Right lobe of liver (tissue), 6 donors: Measurements from ENCODE around the gene TCF12. TPM values are rescaled to one million over a fixed set of nuclear protein-coding genes. Genes with fewer than 3 reads are reported as not detected.

Source experiments
- ATAC-seq, 4 donors: fragments of 200-7000 bp; cut with Tn5 transposase; one replicate each; pipeline ENCODE4 v1.9.1; 2020; ENCODE audit warnings: mild to moderate bottlenecking in 4 of 4, moderate library complexity in 4 of 4
- DNase-seq, 3 donors: peaks; one replicate each; pipeline ENCODE4 v3.0.0-alpha.2; 2020
- H3K27ac ChIP-seq, 3 donors: fragments of 200-600 bp; one replicate each; pipeline ENCODE4 v1.8.0; 2022
- H3K27me3 ChIP-seq, 2 donors: fragments of 200-600 bp; one replicate each; pipeline ENCODE4 v1.8.0; 2022
- H3K36me3 ChIP-seq, 4 donors: fragments of 200-600 bp; sonication (generic) in 1 of 4; one replicate each; pipeline versions ENCODE4 v1.5.1 to v1.8.0; 2017 to 2022; ENCODE audit warnings: control low read depth in 1 of 4
- H3K4me1 ChIP-seq, 4 donors: fragments of 200-600 bp; sonication (generic) in 1 of 4; one replicate each; pipeline versions ENCODE4 v1.5.1 to v1.8.0; 2017 to 2022; ENCODE audit warnings: control low read depth in 1 of 4
- H3K4me3 ChIP-seq, 3 donors: fragments of 200-600 bp; one replicate each; pipeline ENCODE4 v1.8.0; 2022
- H3K9me3 ChIP-seq, 4 donors: fragments of 200-600 bp; sonication (generic) in 1 of 4; one replicate each; pipeline versions ENCODE4 v1.5.1 to v1.8.0; 2017 to 2022; ENCODE audit warnings: control low read depth in 1 of 4
- POLR2A ChIP-seq: fragments of 450-650 bp; IDR thresholded peaks from one replicate; pipeline ENCODE4 v1.6.1; 2017; ENCODE audit warnings: antibody characterized with exemption, mild to moderate bottlenecking
- WGBS: methylation state at CpG from one replicate; pipeline ENCODE4 v1.1.6; 2018; ENCODE audit warnings: low coverage, low lambda C conversion rate; ENCODE audit not compliant: insufficient coverage; ENCODE audit errors: missing lambda C conversion rate; 5-methylcytosine and 5-hydroxymethylcytosine counted together
- intact Hi-C, 2 donors: fragments of 100-400 bp; cut with DNase I; formaldehyde crosslinking; loops; one replicate each; pipeline versions ENCODE4 v1.11.2 to v1.14.1; 2022
- total RNA-seq, 6 experiments: library from RNA; depleted of rRNA in 2 of 6; stranded (reverse); fragments of >200 nt in 2 of 6; fragmentation: NEBNext Ultra II Directional in 3 of 6; extraction: Animal tissue kit (Norgen Biotek cat#: 25700) in 3 of 6; gene quantifications; one replicate each; pipeline versions ENCODE4 v1.1.0 to v1.2.4, GENCODE V29; 2016 to 2023
- TF ChIP-seq, protein P1 (sequence below), 4 donors: fragments of 200-600 bp in 3 of 4; fragments of 450-650 bp in 1 of 4; IDR thresholded peaks; one replicate each; pipeline versions ENCODE4 v1.5.1 to v1.8.0; 2016 to 2022; ENCODE audit warnings: antibody characterized with exemption in 4 of 4, mild to moderate bottlenecking in 2 of 4
- donor health status: DM: no; HTN: yes; CAD: no.
- donor health status: DM: no; HTN: no; CAD: no.
- donor health status: DM: no; HTN: no; CAD: no.
- donor health status: DM: no; HTN: yes; CAD: no.
- donor health status: DM: no; HTN: yes; CAD: no.

Gene TCF12
- total RNA-seq, 6 experiments from 2014 or later: 28.9 to 41.9 (median 35.3) TPM

DNA sequence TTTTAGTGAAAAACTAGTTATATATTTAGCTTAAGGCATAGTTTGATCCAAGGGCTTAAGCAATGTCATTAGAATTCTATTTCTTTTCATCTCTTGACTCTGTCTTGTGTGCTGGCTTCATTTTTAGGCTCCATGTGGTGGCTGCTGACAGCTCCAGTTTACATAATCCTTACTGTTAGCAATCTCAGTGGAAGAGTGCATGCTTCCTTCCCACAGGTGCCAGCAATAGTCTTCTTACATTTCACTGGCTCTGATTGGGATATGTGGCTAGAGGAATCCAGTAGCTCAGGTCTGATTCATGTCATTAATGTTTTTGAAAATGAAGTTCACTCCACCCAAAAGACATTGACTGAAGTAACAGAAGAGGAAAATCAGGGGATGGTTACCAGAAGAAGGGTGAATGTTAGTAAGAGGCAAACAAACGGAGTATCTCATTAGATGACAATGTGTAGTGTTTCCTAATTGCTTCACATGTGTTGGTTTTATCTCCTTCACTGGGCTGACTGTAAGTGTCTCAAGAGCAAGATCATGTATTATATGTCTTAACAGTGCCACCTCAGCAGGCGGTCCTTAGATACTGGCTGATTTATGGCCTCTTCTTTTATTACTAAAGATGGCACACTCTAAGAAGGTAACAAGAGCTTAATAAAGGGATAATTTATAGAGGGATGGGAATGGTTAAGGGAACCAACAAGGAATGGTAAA lies 25.6 kb upstream of the TCF12 start:
- 100% methylated on average over 2 of the region's 2 CpGs for WGBS

DNA sequence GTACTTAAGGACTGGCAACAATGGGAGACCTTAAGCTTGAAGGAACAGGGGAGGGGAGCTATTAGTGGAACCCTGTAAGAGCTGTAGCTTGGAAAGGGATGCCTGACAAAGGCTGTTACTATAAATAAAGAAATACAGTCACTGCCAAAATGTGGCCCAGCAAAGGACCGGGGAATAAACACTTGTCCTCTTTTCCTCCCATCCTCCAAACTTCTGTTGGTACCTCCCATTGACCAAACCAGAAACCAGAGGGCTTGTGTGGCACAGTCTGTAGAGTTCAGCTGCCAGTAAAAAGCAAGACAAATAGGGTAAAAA lies 25.1 kb upstream of the TCF12 start:
- Histone ChIP-seq H3K4me1 (peaks cover 0 to 4% (median 1%) of the 10 kb centered on the region in 4 donors), H3K9me3 (no peaks in the 10 kb centered on the region), H3K36me3 (no peaks in the 10 kb centered on the region), H3K27ac (no peak overlapping the region), H3K27me3 (no peaks in the 10 kb centered on the region), H3K4me3 (no peak overlapping the region)
- DNase-seq: no peak
- intact Hi-C loops: no loop called here
- ATAC-seq: no peak
- 62% methylated on average over 1 of the region's 1 CpG for WGBS
- no peak for TF ChIP-seq POLR2A
- TF ChIP-seq, protein P1, sequence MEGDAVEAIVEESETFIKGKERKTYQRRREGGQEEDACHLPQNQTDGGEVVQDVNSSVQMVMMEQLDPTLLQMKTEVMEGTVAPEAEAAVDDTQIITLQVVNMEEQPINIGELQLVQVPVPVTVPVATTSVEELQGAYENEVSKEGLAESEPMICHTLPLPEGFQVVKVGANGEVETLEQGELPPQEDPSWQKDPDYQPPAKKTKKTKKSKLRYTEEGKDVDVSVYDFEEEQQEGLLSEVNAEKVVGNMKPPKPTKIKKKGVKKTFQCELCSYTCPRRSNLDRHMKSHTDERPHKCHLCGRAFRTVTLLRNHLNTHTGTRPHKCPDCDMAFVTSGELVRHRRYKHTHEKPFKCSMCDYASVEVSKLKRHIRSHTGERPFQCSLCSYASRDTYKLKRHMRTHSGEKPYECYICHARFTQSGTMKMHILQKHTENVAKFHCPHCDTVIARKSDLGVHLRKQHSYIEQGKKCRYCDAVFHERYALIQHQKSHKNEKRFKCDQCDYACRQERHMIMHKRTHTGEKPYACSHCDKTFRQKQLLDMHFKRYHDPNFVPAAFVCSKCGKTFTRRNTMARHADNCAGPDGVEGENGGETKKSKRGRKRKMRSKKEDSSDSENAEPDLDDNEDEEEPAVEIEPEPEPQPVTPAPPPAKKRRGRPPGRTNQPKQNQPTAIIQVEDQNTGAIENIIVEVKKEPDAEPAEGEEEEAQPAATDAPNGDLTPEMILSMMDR (IDR thresholded peaks at IDR 0.05): no peak

More for the DNA sequence above, 25.6 kb upstream of the TCF12 start:
- Histone ChIP-seq H3K9me3 (no peaks in the 10 kb centered on the region), H3K4me3 (no peak overlapping the region), H3K36me3 (no peaks in the 10 kb centered on the region), H3K27me3 (no peaks in the 10 kb centered on the region), H3K27ac (no peak overlapping the region), H3K4me1 (peaks cover 0 to 9% (median 4%) of the 10 kb centered on the region in 4 donors)
- DNase-seq: no peak
- TF ChIP-seq POLR2A: no peak
- TF ChIP-seq, protein P1 (IDR thresholded peaks at IDR 0.05): no peak
- intact Hi-C loops: no loop called here
- no peak for ATAC-seq

DNA sequence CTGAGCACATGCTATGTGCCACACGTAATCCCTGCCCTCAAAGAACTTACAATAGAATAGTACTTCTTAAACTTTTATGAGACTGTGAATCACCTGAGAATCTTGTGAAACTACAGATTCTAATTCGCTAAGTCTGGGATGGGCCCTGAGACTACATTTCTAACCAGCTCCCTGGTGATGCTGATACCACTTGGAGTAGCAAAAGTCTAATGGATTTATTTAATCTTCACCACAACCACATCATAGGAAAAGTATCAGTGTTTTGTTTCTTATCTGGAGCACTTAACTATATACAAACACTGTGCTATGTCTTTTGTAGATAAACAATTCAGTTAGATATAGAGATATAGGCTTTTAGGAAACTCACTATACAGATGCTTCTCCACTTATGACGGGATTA lies 23.8 kb upstream of the TCF12 start:
- no peak overlapping the region for H3K27ac ChIP-seq
- DNase-seq (no peak), ATAC-seq (no peak)
- H3K4me3 ChIP-seq: no peak overlapping the region
- intact Hi-C loops: no loop called here
- no peaks in the 10 kb centered on the region for H3K36me3 ChIP-seq
- no peaks in the 10 kb centered on the region for H3K4me1 ChIP-seq
- no peaks in the 10 kb centered on the region for H3K27me3 ChIP-seq
- WGBS: 82% methylated on average over 3 of the region's 3 CpGs
- no peak for TF ChIP-seq POLR2A
- TF ChIP-seq, protein P1 (IDR thresholded peaks at IDR 0.05): no peak
- H3K9me3 ChIP-seq: no peaks in the 10 kb centered on the region

DNA sequence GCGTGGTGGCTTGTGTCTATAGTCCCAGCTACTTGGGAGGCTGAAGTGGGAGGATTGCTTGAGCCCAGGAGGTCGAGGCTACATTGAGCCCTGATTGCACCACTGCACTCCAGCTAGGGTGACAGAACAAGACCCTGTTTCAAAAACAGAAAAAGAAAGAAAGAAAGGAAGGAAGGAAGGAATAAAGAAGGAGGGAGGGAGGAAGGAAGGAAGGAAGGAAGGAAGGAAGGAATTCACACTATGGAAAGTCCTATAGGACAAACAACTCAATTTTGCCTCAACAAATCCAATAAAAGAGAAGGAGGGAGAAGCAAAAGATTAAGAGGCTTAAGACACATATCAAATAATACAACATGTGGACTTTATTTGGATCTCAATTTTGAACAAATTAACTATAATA lies 16.5 kb upstream of the TCF12 start:
- H3K4me1 ChIP-seq: no peaks in the 10 kb centered on the region
- no peak for DNase-seq
- H3K36me3 ChIP-seq: no peaks in the 10 kb centered on the region
- H3K27ac ChIP-seq: no peak overlapping the region
- ATAC-seq: no peak
- no peaks in the 10 kb centered on the region for H3K27me3 ChIP-seq
- no peak overlapping the region for H3K4me3 ChIP-seq
- TF ChIP-seq, protein P1 (IDR thresholded peaks at IDR 0.05): no peak
- no peak for TF ChIP-seq POLR2A
- intact Hi-C loops: no loop called here
- no peaks in the 10 kb centered on the region for H3K9me3 ChIP-seq
- WGBS: 100% methylated on average over 2 of the region's 2 CpGs
